Subcutaneous preadipocyte (primary cell): ENCODE data around the gene RNASE11. TPM values are rescaled to one million over a fixed set of nuclear protein-coding genes. Genes with fewer than 3 reads are reported as not detected.

Source experiments
- total RNA-seq: library from RNA; depleted of rRNA; stranded (reverse); fragments of >200 nt; gene quantifications from 2 replicates; pipeline ENCODE4 v1.2.3, GENCODE V29; 2012

RNASE11 gene
- total RNA-seq: not detected in 2 replicates

GRCh38 chr14:20587489-20588154, at the start of gene RNASE11:
Gene RNASE11, minus strand, starts transcription at chr14:20588001.

GRCh38 chr14:20591235-20591634, 3.4 kb upstream of the RNASE11 start, which contains the start of gene RNASE12:
Gene RNASE12, minus strand, starts transcription at chr14:20591376. Its CDS starts 653 bp downstream, at chr14:20590723.

GRCh38 chr14:20560961-20561360, 26.8 kb downstream of the RNASE11 start, which contains the start of gene RNASE9:
Gene RNASE9, minus strand, starts transcription at chr14:20561047.

Other genes starting within 250 kb of the RNASE11 start
- gene PARP2, start 244.4 kb downstream of the RNASE11 start, total RNA-seq: 8.1 and 13.3 TPM in 2 replicates
- gene TEP1, start 174.5 kb downstream of the RNASE11 start, total RNA-seq: 16.5 and 20.1 TPM in 2 replicates
- gene KLHL33, start 151.8 kb downstream of the RNASE11 start, total RNA-seq: under 0.01 and 0.20 TPM in 2 replicates
- gene OSGEP, start 133.2 kb downstream of the RNASE11 start, total RNA-seq: 41.2 and 43.0 TPM in 2 replicates
- gene APEX1, start 132.8 kb downstream of the RNASE11 start, total RNA-seq: 36.6 and 52.2 TPM in 2 replicates
- gene PIP4P1, start 126.6 kb downstream of the RNASE11 start, total RNA-seq: 23.5 and 27.9 TPM in 2 replicates
- 65.0 and 73.9 TPM in 2 replicates for gene PNP, start 118.6 kb downstream of the RNASE11 start, total RNA-seq
- gene RNASE10, start 82.5 kb downstream of the RNASE11 start, total RNA-seq: not detected in 2 replicates
- not detected in 2 replicates for gene RNASE9, start 27.0 kb downstream of the RNASE11 start, total RNA-seq
- not detected in 2 replicates for gene RNASE12, start 3.4 kb upstream of the RNASE11 start, total RNA-seq
- gene OR6S1, start 53.7 kb upstream of the RNASE11 start, total RNA-seq: not detected in 2 replicates
- 4.7 and 25.4 TPM in 2 replicates for gene RNASE4, start 96.6 kb upstream of the RNASE11 start, total RNA-seq
- 3.7 and 7.0 TPM in 2 replicates for gene ANG, start 100.8 kb upstream of the RNASE11 start, total RNA-seq
- gene EDDM3A, start 157.9 kb upstream of the RNASE11 start, total RNA-seq: not detected in 2 replicates
- gene EDDM3B, start 180.4 kb upstream of the RNASE11 start, total RNA-seq: not detected in 2 replicates
- not detected in 2 replicates for gene RNASE6, start 193.3 kb upstream of the RNASE11 start, total RNA-seq
- gene RNASE1, start 214.8 kb upstream of the RNASE11 start, total RNA-seq: not detected in 2 replicates